K562 (cell line): ENCODE results near the gene LRMDA. TPM values are rescaled to one million over a fixed set of nuclear protein-coding genes. Genes with fewer than 3 reads are reported as not detected.

Source experiments
- ATAC-seq: fragments of 200-7000 bp; cut with Tn5 transposase; 3 replicates; pipeline ENCODE4 v1.9.1; 2020; ENCODE audit warnings: moderate library complexity
- BruUV-seq: library from RNA; stranded (reverse); fragments of 400-500 nt; replicated peaks from 2 replicates; lab custom pipeline; 2021; lab: Mats Ljungman, UMichigan
- CTCF ChIA-PET: fragments of 300-600 bp; formaldehyde crosslinking; extraction: SDS; loops from one replicate; lab custom pipeline; 2021; ENCODE audit warnings: low intra/inter-chr PET ratio; lab: Yijun Ruan, JAX
- POLR2A ChIA-PET: fragments of 300-600, 350-650 bp; sonication (Branson Sonifier 250); formaldehyde crosslinking; extraction: SDS; loops from one replicate; lab custom pipeline; 2021; ENCODE audit warnings: antibody characterized with exemption, inconsistent platforms; lab: Yijun Ruan, JAX
- DNase-seq, 4 experiments: peaks; one replicate each; pipeline versions ENCODE4 v3.0.0 to v3.0.0-alpha.2; 2011 to 2018; ENCODE audit warnings: low spot score in 3 of 4, mixed read lengths in 3 of 4; ENCODE audit errors: extremely low read depth in 1 of 4
- FAIRE-seq: peaks from 2 replicates; lab custom pipeline; 2011; peaks lifted over from hg19 to GRCh38; lab: Jason Lieb, UNC
- H2AFZ ChIP-seq: 2 replicates; pipeline ENCODE4 v1.6.0; 2011; ENCODE audit warnings: low read depth, low read length, control low read depth, inconsistent platforms
- H3K27ac ChIP-seq: fragments of 200-600 bp; 3 replicates; pipeline ENCODE4 v1.8.0; 2011; ENCODE audit warnings: low read depth, mild to moderate bottlenecking, control low read depth, inconsistent platforms, low read length, moderate library complexity, mixed read lengths; ENCODE audit errors: extremely low read depth
- H3K27me3 ChIP-seq, 2 experiments: fragments of 300-600 bp in 1 of 2; 2 replicates in 1 of 2; 3 replicates in 1 of 2; pipeline versions ENCODE4 v1.6.0 to v1.8.0; 2011; ENCODE audit warnings: inconsistent platforms in 2 of 2, low read length in 2 of 2, mild to moderate bottlenecking in 1 of 2, mixed read lengths in 1 of 2, moderate library complexity in 1 of 2; ENCODE audit not compliant: control insufficient read depth in 2 of 2, insufficient read depth in 2 of 2
- H3K36me3 ChIP-seq: fragments of 300-600 bp; 3 replicates; pipeline ENCODE4 v1.8.0; 2011; ENCODE audit warnings: mild to moderate bottlenecking, low read length, inconsistent platforms; ENCODE audit not compliant: control insufficient read depth, insufficient read depth
- H3K4me1 ChIP-seq, 2 experiments: fragments of 200-600 bp in 1 of 2; replicated peaks in 1 of 2; 2 replicates in 1 of 2; 3 replicates in 1 of 2; pipeline versions ENCODE4 v1.5.1 to v1.8.0; 2011; ENCODE audit warnings: inconsistent platforms in 2 of 2, low read length in 2 of 2, mild to moderate bottlenecking in 1 of 2, mixed read lengths in 1 of 2, moderate library complexity in 1 of 2; ENCODE audit not compliant: control insufficient read depth in 2 of 2, insufficient read depth in 2 of 2
- H3K4me2 ChIP-seq: 2 replicates; pipeline ENCODE4 v1.6.1; 2011; ENCODE audit warnings: low read length, control low read depth, inconsistent platforms, mixed read lengths; ENCODE audit not compliant: insufficient read depth
- H3K4me3 ChIP-seq: fragments of 200-600 bp; sonication (generic), shearing (Covaris generic); 2 replicates; pipeline ENCODE4 v1.5.1; 2016; ENCODE audit warnings: control low read depth, inconsistent platforms
- H3K79me2 ChIP-seq: fragments of 200-600 bp; 3 replicates; pipeline ENCODE4 v1.8.0; 2011; ENCODE audit warnings: low read length, inconsistent platforms; ENCODE audit not compliant: control insufficient read depth, insufficient read depth
- H3K9ac ChIP-seq, 2 experiments: 2 replicates each; pipeline versions ENCODE4 v1.6.0 to v1.6.1; 2011; ENCODE audit warnings: low read depth in 2 of 2, low read length in 2 of 2, control low read depth in 1 of 2, inconsistent platforms in 1 of 2, mild to moderate bottlenecking in 1 of 2, mixed read lengths in 1 of 2; ENCODE audit not compliant: insufficient read depth in 1 of 2
- H3K9me1 ChIP-seq: one replicate; pipeline ENCODE4 v1.6.0; 2011; ENCODE audit warnings: inconsistent platforms, mild to moderate bottlenecking, low read length, moderate library complexity; ENCODE audit not compliant: control insufficient read depth, insufficient read depth
- H3K9me3 ChIP-seq: replicated peaks from 2 replicates; pipeline ENCODE4 v1.5.1; 2011; ENCODE audit warnings: low read depth, low read length, inconsistent platforms; ENCODE audit not compliant: control insufficient read depth, insufficient read depth
- H4K20me1 ChIP-seq: replicated peaks from 2 replicates; pipeline ENCODE4 v1.6.1; 2011; ENCODE audit warnings: low read length, inconsistent platforms, mixed read lengths; ENCODE audit not compliant: control insufficient read depth, insufficient read depth
- CHD1 ChIP-seq: fragments of 200-600 bp; sonication (generic); IDR thresholded peaks from one replicate; pipeline ENCODE4 v1.6.1; 2012; ENCODE audit warnings: mild to moderate bottlenecking, moderate library complexity, low read length, inconsistent platforms
- DNMT1 ChIP-seq: fragments of 450-650 bp; IDR thresholded peaks from 2 replicates; pipeline ENCODE4 v1.6.1; 2016; ENCODE audit warnings: antibody characterized with exemption, mild to moderate bottlenecking
- IRF1 ChIP-seq: sonication (generic); formaldehyde crosslinking; IDR thresholded peaks from 2 replicates; pipeline ENCODE4 v1.8.0; 2022; ENCODE audit warnings: missing genetic modification reagents, mild to moderate bottlenecking, borderline replicate concordance
- NCOA1 ChIP-seq: fragments of 450-650 bp; IDR thresholded peaks from 2 replicates; pipeline ENCODE4 v1.6.1; 2016; ENCODE audit warnings: low read depth
- RNF2 ChIP-seq: sonication (generic); IDR thresholded peaks from 2 replicates; pipeline ENCODE4 v1.6.1; 2016
- SRF ChIP-seq, 2 experiments: fragments of 250-450, 450-650 bp in 1 of 2; sonication (Bioruptor Pico) in 1 of 2; sonication (generic) in 1 of 2; formaldehyde crosslinking; IDR thresholded peaks; 2 replicates each; pipeline versions ENCODE4 v1.5.0 to v1.5.1; 2020 to 2022; ENCODE audit warnings: mild to moderate bottlenecking in 1 of 2, missing genetic modification reagents in 1 of 2
- TAF15 ChIP-seq: fragments of 200-400 bp; formaldehyde crosslinking; IDR thresholded peaks from 2 replicates; pipeline ENCODE4 v1.6.1; 2017; ENCODE audit warnings: mild to moderate bottlenecking, low read depth, low read length, moderate library complexity
- XRCC5 ChIP-seq: fragments of 200-400 bp; formaldehyde crosslinking; IDR thresholded peaks from 2 replicates; pipeline ENCODE4 v1.6.1; 2017; ENCODE audit warnings: low read depth, mild to moderate bottlenecking, low read length
- ZC3H4 ChIP-seq: sonication (generic); formaldehyde crosslinking; IDR thresholded peaks from 2 replicates; pipeline ENCODE4 v1.9.0; 2021; ENCODE audit warnings: missing genetic modification reagents, borderline replicate concordance
- in situ Hi-C: fragments of 300-500 bp; cut with MboI; formaldehyde crosslinking; loops from 4 replicates; pipeline ENCODE4 v1.15.0; 2018; ENCODE audit warnings: inconsistent platforms, mixed read lengths
- intact Hi-C: fragments of 100-400 bp; cut with micrococcal nuclease; formaldehyde crosslinking; loops from 2 replicates; pipeline ENCODE4 v1.14.2; 2022
- polyA plus RNA-seq, 8 experiments: library from polyadenylated mRNA; depleted of rRNA in 4 of 8; stranded (reverse) in 5 of 8; unstranded in 3 of 8; fragments of >200 nt; fragmentation: Nextera tagmentation in 2 of 8; fragmentation: Illumina TruSeq in 1 of 8; extraction: Ambion mirVana in 2 of 8; extraction: Trizol in 1 of 8; gene quantifications; 2 replicates each; pipeline versions ENCODE4 v1.2.1 to v1.2.3, GENCODE V29; 2011 to 2014; ENCODE audit warnings: inconsistent platforms in 1 of 8, missing spikeins in 1 of 8
- total RNA-seq, 7 experiments: library from RNA; depleted of rRNA in 6 of 7; stranded (reverse); fragments of >200 nt in 6 of 7; fragmentation: Illumina TruSeq in 2 of 7; extraction: Trizol in 2 of 7; gene quantifications; 2 replicates each; pipeline versions ENCODE4 v1.2.1 to v1.2.3, GENCODE V29; 2011 to 2021; ENCODE audit warnings: low replicate concordance in 1 of 7
- TF ChIP-seq, protein P1 (sequence below): IDR thresholded peaks from 2 replicates; pipeline ENCODE4 v1.6.1; 2011; ENCODE audit warnings: borderline replicate concordance, low read depth, mild to moderate bottlenecking, moderate library complexity, low read length; ENCODE audit not compliant: insufficient read depth, poor library complexity, severe bottlenecking
- TF ChIP-seq, protein P2 (sequence below): sonication (generic); formaldehyde crosslinking; IDR thresholded peaks from 2 replicates; pipeline ENCODE4 v1.8.0; 2022; ENCODE audit warnings: mild to moderate bottlenecking, missing genetic modification reagents, borderline replicate concordance
- TF ChIP-seq, protein P3 (sequence below): fragments of 200-800 bp; sonication (Bioruptor generic); IDR thresholded peaks from 2 replicates; pipeline ENCODE4 v1.6.1; 2017; ENCODE audit warnings: missing genetic modification characterization, missing compliant biosample characterization
- TF ChIP-seq, protein P4 (sequence below): fragments of 250-450 bp; sonication (Bioruptor Pico); IDR thresholded peaks from 2 replicates; pipeline ENCODE4 v1.5.0; 2022; ENCODE audit warnings: mild to moderate bottlenecking

Gene LRMDA
- total and polyA plus RNA-seq, 9 of the 15 experiments (the other 6 are each of a cell fraction or from before 2014, with no cell fraction given), result 0.25 TPM; not detected in 8

DNA sequence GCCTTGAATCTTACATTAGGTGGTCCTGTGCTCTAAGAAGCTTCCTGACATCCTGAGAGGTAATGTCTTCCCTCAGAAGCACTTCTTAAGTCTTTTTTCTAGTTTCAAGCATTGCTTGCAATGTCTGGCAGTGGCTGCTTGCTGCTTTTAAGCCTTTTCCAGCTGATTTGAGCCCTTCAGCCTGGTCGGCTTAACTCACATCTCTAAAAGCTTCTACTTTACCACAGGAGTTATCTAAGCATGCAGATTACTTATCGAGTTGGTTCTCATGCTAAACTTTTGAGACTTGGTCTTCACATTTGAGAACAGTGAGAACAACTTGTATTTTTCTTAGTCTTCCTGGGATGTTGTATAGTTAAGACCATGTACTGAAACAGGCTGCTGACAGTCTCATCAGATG lies 3.9 kb downstream of the LRMDA start (continued):
- TF ChIP-seq NCOA1, result no peak
- TF ChIP-seq, protein P1, sequence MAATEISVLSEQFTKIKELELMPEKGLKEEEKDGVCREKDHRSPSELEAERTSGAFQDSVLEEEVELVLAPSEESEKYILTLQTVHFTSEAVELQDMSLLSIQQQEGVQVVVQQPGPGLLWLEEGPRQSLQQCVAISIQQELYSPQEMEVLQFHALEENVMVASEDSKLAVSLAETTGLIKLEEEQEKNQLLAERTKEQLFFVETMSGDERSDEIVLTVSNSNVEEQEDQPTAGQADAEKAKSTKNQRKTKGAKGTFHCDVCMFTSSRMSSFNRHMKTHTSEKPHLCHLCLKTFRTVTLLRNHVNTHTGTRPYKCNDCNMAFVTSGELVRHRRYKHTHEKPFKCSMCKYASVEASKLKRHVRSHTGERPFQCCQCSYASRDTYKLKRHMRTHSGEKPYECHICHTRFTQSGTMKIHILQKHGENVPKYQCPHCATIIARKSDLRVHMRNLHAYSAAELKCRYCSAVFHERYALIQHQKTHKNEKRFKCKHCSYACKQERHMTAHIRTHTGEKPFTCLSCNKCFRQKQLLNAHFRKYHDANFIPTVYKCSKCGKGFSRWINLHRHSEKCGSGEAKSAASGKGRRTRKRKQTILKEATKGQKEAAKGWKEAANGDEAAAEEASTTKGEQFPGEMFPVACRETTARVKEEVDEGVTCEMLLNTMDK, result no peak
- TF ChIP-seq, protein P2, sequence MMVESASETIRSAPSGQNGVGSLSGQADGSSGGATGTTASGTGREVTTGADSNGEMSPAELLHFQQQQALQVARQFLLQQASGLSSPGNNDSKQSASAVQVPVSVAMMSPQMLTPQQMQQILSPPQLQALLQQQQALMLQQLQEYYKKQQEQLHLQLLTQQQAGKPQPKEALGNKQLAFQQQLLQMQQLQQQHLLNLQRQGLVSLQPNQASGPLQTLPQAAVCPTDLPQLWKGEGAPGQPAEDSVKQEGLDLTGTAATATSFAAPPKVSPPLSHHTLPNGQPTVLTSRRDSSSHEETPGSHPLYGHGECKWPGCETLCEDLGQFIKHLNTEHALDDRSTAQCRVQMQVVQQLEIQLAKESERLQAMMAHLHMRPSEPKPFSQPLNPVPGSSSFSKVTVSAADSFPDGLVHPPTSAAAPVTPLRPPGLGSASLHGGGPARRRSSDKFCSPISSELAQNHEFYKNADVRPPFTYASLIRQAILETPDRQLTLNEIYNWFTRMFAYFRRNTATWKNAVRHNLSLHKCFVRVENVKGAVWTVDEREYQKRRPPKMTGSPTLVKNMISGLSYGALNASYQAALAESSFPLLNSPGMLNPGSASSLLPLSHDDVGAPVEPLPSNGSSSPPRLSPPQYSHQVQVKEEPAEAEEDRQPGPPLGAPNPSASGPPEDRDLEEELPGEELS (CRISPR knock-in tag), result no peak
- TF ChIP-seq CHD1, result no peak
- no peak for TF ChIP-seq XRCC5
- no peak for TF ChIP-seq ZC3H4 (CRISPR knock-in tag)
- no peak for TF ChIP-seq DNMT1

DNA sequence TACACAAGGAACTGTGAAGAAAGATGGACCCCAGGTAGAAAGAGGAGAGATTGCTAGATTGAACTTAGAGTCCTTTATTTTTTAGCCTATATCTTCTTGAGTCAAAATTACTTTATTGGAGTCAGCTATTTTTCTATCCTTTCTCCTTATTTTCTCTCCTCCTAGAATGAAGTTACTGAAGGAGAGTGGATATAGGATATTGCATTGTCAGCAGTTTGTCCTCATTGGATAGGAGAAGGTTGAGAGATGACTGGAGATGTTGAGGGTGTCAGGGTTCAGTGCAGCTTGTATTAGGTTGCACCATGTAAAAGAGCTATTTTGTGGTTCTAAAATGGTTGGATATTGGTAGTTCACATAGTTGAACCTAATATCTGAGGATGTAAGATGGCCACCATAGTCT lies 5.5 kb downstream of the LRMDA start:
- no peak overlapping the region for H3K4me2 ChIP-seq
- H4K20me1 ChIP-seq, result no peaks in the 10 kb centered on the region
- peaks cover 14 to 27% of the 10 kb centered on the region in 2 experiments; a peak in 4 of 5 replicates for H3K27me3 ChIP-seq
- H3K36me3 ChIP-seq, result no peaks in the 10 kb centered on the region
- H3K9me1 ChIP-seq, result no peaks in the 10 kb centered on the region
- no peaks in the 10 kb centered on the region for H3K79me2 ChIP-seq
- no TSS peak for BruUV-seq
- ATAC-seq, result no peak
- no peaks in the 10 kb centered on the region for H3K9me3 ChIP-seq
- in situ Hi-C loops (no loop called here), intact Hi-C loops (no loop called here)
- no peak overlapping the region for H3K27ac ChIP-seq
- H3K4me3 ChIP-seq, result no peak overlapping the region
- no peak for DNase-seq
- H3K9ac ChIP-seq, result no peak overlapping the region
- ChIA-PET CTCF (no interaction called here), POLR2A (no interaction called here)
- no peaks in the 10 kb centered on the region for H3K4me1 ChIP-seq
- no peak for FAIRE-seq
- no peak overlapping the region for H2AFZ ChIP-seq
- TF ChIP-seq RNF2 (no peak), SRF (CRISPR knock-in tag; IDR thresholded peaks at IDR 0.05) (no peak), TAF15 (no peak), IRF1 (CRISPR knock-in tag) (no peak)
- TF ChIP-seq, protein P3, sequence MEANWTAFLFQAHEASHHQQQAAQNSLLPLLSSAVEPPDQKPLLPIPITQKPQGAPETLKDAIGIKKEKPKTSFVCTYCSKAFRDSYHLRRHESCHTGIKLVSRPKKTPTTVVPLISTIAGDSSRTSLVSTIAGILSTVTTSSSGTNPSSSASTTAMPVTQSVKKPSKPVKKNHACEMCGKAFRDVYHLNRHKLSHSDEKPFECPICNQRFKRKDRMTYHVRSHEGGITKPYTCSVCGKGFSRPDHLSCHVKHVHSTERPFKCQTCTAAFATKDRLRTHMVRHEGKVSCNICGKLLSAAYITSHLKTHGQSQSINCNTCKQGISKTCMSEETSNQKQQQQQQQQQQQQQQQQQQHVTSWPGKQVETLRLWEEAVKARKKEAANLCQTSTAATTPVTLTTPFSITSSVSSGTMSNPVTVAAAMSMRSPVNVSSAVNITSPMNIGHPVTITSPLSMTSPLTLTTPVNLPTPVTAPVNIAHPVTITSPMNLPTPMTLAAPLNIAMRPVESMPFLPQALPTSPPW (CRISPR knock-in tag), result no peak
- TF ChIP-seq, protein P4, sequence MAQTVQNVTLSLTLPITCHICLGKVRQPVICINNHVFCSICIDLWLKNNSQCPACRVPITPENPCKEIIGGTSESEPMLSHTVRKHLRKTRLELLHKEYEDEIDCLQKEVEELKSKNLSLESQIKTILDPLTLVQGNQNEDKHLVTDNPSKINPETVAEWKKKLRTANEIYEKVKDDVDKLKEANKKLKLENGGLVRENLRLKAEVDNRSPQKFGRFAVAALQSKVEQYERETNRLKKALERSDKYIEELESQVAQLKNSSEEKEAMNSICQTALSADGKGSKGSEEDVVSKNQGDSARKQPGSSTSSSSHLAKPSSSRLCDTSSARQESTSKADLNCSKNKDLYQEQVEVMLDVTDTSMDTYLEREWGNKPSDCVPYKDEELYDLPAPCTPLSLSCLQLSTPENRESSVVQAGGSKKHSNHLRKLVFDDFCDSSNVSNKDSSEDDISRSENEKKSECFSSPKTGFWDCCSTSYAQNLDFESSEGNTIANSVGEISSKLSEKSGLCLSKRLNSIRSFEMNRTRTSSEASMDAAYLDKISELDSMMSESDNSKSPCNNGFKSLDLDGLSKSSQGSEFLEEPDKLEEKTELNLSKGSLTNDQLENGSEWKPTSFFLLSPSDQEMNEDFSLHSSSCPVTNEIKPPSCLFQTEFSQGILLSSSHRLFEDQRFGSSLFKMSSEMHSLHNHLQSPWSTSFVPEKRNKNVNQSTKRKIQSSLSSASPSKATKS (CRISPR knock-in tag), result no peak
